T-helper 2 cell treated with Interferon-gamma antibody and Interleukin-4, amounts not matched to agents 5 μg/mL and 100 μg/mL, for 36 hours (primary cell): ENCODE data around the gene CCDC92.
A peak's percentile ranks its signal among the peaks of the same experiment; 100 is the strongest.

Source experiments
- DNase-seq: peaks from one replicate; pipeline ENCODE4 v3.0.0; 2021; ENCODE audit warnings: low spot score
- H3K27ac Mint-ChIP-seq: one replicate; pipeline ENCODE4 v1.8.0; 2021; ENCODE audit warnings: mild to moderate bottlenecking, mixed read lengths
- H3K27me3 Mint-ChIP-seq: one replicate; pipeline ENCODE4 v1.8.0; 2021; ENCODE audit warnings: low read depth, mixed read lengths
- H3K36me3 Mint-ChIP-seq: one replicate; pipeline ENCODE4 v1.8.0; 2021; ENCODE audit warnings: low read depth, mixed read lengths
- H3K4me1 Mint-ChIP-seq: one replicate; pipeline ENCODE4 v1.8.0; 2021; ENCODE audit warnings: low read depth, mixed read lengths
- H3K4me3 Mint-ChIP-seq: one replicate; pipeline ENCODE4 v1.8.0; 2022; ENCODE audit warnings: mild to moderate bottlenecking, moderate library complexity, mixed read lengths
- H3K9me3 Mint-ChIP-seq: one replicate; pipeline ENCODE4 v1.8.0; 2021; ENCODE audit warnings: mixed read lengths

Gene CCDC92

DNA sequence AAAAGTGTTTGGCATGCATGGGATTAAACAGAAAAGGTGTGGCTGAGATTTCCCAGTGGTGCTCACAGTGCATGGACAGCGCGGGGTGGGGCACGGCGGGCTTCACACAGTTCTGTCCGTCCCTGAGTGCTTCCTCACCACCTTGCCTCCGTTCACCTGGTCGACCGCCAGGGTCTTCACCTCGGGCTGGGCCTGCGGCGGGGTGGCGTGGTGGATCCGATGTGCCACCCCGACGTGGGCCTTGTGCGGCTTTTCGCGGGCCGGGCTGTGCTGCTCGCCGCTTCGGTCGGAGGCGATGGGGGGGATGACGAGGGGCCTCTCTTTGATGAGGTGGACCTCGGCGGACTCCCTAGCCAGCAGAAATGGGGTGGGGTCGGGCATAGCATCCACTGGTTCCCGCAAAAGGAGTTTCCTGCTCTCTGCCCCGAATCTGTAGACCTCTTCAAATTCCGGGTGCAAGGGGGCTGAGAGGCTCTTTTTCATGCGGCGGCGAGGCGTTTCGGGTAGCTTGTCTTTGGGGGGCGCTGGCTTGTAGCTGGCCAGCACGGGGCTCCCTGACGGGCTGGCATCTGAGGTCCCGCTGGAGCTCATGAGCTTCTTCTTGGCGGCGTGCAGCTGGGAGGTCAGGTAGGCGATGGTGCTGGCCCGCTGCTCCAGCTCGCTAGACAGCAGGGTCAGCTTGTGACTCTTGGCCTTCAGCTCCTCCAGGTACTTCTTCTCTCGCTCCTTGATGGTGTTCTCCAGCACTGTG, 35.5 kb downstream of the CCDC92 start:
- Mint-ChIP-seq H3K27me3 (peaks cover 10% of the 10 kb centered on the region), H3K4me3 (peak overlapping the region; percentile 77), H3K27ac (peak overlapping the region; percentile 72), H3K4me1 (peaks cover 24% of the 10 kb centered on the region), H3K36me3 (peaks cover 19% of the 10 kb centered on the region), H3K9me3 (no peaks in the 10 kb centered on the region)
- DNase-seq: no peak

- H3K4me3 Mint-ChIP-seq: peak overlapping the region; percentile 47
- peaks cover 31% of the 10 kb centered on the region for H3K4me1 Mint-ChIP-seq
- H3K9me3 Mint-ChIP-seq: no peaks in the 10 kb centered on the region
- peak overlapping the region; percentile 57 for H3K27ac Mint-ChIP-seq
- no peak for DNase-seq
- H3K36me3 Mint-ChIP-seq: peaks cover 13% of the 10 kb centered on the region
- H3K27me3 Mint-ChIP-seq: peaks cover 16% of the 10 kb centered on the region
These were observed 36.2 kb downstream of the CCDC92 start for GRCh38 chr12:123936471-123936870.

DNA sequence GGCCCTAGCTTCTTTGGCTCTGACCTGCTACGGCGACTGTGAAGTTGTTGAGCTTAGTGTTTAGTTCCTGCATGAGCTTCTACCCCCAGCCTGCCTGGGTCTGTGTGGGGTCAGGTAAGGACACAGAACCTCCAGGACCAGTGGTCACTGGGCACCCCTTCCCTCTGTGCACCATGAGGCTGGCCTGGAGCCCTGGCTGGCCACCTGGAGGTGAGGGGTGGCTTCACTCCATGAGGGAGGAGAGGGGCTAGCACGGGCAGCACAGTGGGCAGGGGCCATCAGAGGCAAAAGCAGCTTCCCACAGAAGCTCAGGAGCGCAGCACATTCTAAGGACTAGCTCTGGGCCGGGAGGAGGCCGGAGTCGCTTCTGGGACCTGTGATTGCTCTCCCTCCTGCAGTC, 36.7 kb downstream of the CCDC92 start:
- DNase-seq: no peak
- no peak overlapping the region for H3K4me3 Mint-ChIP-seq
- H3K27me3 Mint-ChIP-seq: peaks cover 18% of the 10 kb centered on the region
- peaks cover 11% of the 10 kb centered on the region for H3K36me3 Mint-ChIP-seq
- no peaks in the 10 kb centered on the region for H3K9me3 Mint-ChIP-seq
- H3K27ac Mint-ChIP-seq: no peak overlapping the region
- H3K4me1 Mint-ChIP-seq: peaks cover 32% of the 10 kb centered on the region

GRCh38 chr12:123934829-123935228, 37.8 kb downstream of the CCDC92 start:
- Mint-ChIP-seq H3K4me1 (peaks cover 32% of the 10 kb centered on the region), H3K4me3 (no peak overlapping the region), H3K27ac (no peak overlapping the region), H3K9me3 (no peaks in the 10 kb centered on the region), H3K36me3 (peaks cover 9% of the 10 kb centered on the region), H3K27me3 (peaks cover 19% of the 10 kb centered on the region)
- DNase-seq: no peak

DNA sequence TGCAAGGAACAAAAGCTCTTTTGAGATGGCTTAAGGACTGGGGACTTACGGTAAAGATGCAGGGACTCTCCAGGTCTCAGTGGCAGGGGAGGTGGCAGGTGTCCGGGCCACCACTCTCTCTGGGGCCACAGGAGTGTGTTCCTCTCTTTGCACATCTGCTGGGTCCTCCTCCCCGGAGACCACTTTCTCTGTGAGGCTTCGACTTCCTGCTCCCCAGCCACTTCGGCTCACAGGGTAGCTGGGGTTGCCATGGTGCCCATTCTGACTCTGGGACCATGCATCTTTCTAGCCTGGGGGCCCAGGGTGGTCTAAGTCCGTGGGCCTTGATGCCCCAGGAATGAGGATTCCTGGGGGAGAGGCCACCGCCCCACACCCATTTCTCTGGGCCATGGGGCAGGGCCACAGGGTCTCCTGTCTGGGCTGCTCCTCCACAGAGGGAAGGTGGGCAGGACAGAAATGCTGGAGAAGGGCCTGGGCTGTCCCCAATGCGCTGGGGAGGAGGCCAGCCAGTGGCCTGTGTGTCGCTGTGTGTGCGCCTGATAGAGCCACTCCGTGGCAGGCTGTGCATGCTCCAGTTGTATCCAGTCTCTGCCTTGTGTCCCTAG, 38.5 kb downstream of the CCDC92 start:
- H3K9me3 Mint-ChIP-seq: no peaks in the 10 kb centered on the region
- H3K27me3 Mint-ChIP-seq: peaks cover 21% of the 10 kb centered on the region
- H3K4me3 Mint-ChIP-seq: no peak overlapping the region
- DNase-seq: no peak
- H3K4me1 Mint-ChIP-seq: peaks cover 32% of the 10 kb centered on the region
- peaks cover 9% of the 10 kb centered on the region for H3K36me3 Mint-ChIP-seq
- no peak overlapping the region for H3K27ac Mint-ChIP-seq

DNA sequence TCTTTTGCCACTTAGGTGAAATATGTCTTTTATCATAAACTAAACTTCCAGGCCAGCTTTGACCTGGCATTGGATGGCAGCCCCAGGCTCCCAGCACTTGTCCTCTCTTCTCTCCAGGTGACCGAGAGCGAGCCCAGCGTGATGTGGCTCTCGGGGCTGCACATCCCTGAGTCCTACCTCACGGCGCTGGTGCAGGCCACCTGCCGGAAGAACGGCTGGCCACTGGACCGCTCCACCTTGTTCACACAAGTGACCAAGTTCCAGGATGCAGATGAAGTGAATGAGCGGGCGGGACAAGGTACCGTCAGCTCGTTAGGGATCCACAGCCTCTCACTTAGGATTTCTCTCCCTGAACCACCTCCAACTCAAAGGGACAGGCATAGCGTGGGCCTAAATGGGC, 39.4 kb downstream of the CCDC92 start:
- Mint-ChIP-seq H3K4me3 (no peak overlapping the region), H3K36me3 (peaks cover 9% of the 10 kb centered on the region)
- DNase-seq: no peak

GRCh38 chr12:123931686-123932321, 40.8 kb downstream of the CCDC92 start:
- Mint-ChIP-seq H3K4me1 (peaks cover 14% of the 10 kb centered on the region), H3K4me3 (peak overlapping the region; percentile 24), H3K36me3 (peaks cover 5% of the 10 kb centered on the region), H3K27ac (peak overlapping the region; percentile 56), H3K27me3 (peaks cover 21% of the 10 kb centered on the region), H3K9me3 (no peaks in the 10 kb centered on the region)
- peak; percentile 12 for DNase-seq

More for the DNA sequence above, 39.4 kb downstream of the CCDC92 start:
- H3K4me1 Mint-ChIP-seq: peaks cover 24% of the 10 kb centered on the region
- H3K9me3 Mint-ChIP-seq: no peaks in the 10 kb centered on the region
- peaks cover 21% of the 10 kb centered on the region for H3K27me3 Mint-ChIP-seq
- no peak overlapping the region for H3K27ac Mint-ChIP-seq

- Mint-ChIP-seq H3K9me3 (no peaks in the 10 kb centered on the region), H3K4me3 (no peak overlapping the region), H3K27ac (no peak overlapping the region), H3K27me3 (peaks cover 22% of the 10 kb centered on the region), H3K4me1 (peaks cover 14% of the 10 kb centered on the region), H3K36me3 (no peaks in the 10 kb centered on the region)
- no peak for DNase-seq
These were observed 42.6 kb downstream of the CCDC92 start for GRCh38 chr12:123929946-123930583.

DNA sequence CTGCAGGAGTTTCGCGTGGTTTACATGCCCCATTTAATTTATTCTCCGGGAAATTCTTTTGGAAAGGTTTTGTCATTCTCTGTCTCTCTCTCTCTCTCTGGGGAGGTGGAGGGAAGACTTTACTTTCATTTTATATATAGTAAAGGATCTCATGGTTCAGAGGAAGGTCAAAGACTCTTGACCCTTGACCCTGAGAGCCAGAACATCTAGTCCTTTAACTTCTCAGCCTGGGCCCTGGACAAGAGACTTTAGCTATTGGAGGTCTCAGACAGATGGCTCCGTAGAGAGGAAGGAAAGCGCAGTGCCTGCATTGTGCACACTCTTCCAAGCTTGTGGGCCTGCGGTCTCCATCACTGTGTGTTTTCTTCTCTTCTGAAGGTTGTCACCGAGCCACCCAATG, 43.7 kb downstream of the CCDC92 start:
- no peaks in the 10 kb centered on the region for H3K9me3 Mint-ChIP-seq
- peaks cover 14% of the 10 kb centered on the region for H3K4me1 Mint-ChIP-seq
- no peaks in the 10 kb centered on the region for H3K36me3 Mint-ChIP-seq
- no peak overlapping the region for H3K27ac Mint-ChIP-seq
- peaks cover 25% of the 10 kb centered on the region for H3K27me3 Mint-ChIP-seq
- H3K4me3 Mint-ChIP-seq: no peak overlapping the region
- DNase-seq: no peak

DNA sequence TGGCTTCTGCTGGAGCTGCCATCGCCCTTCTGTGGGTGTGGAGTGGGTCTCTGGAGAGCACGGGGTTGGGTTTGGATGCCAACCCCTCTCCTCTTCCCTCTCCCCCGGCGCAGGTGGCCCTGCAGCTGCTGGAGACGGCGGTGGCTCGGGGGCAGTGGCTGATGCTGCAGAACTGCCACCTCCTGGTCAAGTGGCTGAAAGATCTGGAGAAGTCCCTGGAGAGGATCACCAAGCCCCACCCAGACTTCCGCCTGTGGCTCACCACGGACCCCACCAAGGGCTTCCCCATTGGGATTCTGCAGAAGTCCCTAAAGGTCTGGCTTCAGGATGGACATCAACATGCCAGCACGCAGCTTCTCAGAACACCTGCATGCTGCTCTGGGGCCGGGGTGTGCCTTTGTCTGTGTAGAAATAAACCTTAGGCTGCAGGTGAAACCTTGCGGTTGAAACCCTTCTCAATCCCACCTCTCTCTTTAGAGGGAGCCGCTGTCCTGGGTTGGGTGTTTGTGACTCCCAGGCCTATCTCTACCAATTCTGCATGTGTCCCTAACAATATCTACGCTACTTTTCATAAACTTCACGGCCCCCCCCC, 44.3 kb downstream of the CCDC92 start:
- Mint-ChIP-seq H3K27me3 (peaks cover 22% of the 10 kb centered on the region), H3K4me1 (peaks cover 14% of the 10 kb centered on the region), H3K27ac (no peak overlapping the region), H3K9me3 (no peaks in the 10 kb centered on the region), H3K36me3 (no peaks in the 10 kb centered on the region), H3K4me3 (no peak overlapping the region)
- DNase-seq: no peak

- no peak overlapping the region for H3K27ac Mint-ChIP-seq
- peaks cover 19% of the 10 kb centered on the region for H3K27me3 Mint-ChIP-seq
- no peak for DNase-seq
- H3K36me3 Mint-ChIP-seq: no peaks in the 10 kb centered on the region
- H3K4me3 Mint-ChIP-seq: no peak overlapping the region
- no peaks in the 10 kb centered on the region for H3K9me3 Mint-ChIP-seq
- H3K4me1 Mint-ChIP-seq: peaks cover 3% of the 10 kb centered on the region
These were observed 48.1 kb downstream of the CCDC92 start for GRCh38 chr12:123924539-123924938.

- H3K27ac Mint-ChIP-seq: no peak overlapping the region
- H3K27me3 Mint-ChIP-seq: peaks cover 19% of the 10 kb centered on the region
These were observed 48.7 kb downstream of the CCDC92 start for GRCh38 chr12:123923927-123924326.

GRCh38 chr12:123923038-123923437, 49.6 kb downstream of the CCDC92 start:
- no peaks in the 10 kb centered on the region for H3K36me3 Mint-ChIP-seq
- DNase-seq: no peak
- peaks cover 3% of the 10 kb centered on the region for H3K4me1 Mint-ChIP-seq
- H3K27ac Mint-ChIP-seq: no peak overlapping the region
- peaks cover 19% of the 10 kb centered on the region for H3K27me3 Mint-ChIP-seq
- H3K9me3 Mint-ChIP-seq: no peaks in the 10 kb centered on the region
- H3K4me3 Mint-ChIP-seq: no peak overlapping the region

More at GRCh38 chr12:123923927-123924326, 48.7 kb downstream of the CCDC92 start:
- Mint-ChIP-seq H3K9me3 (no peaks in the 10 kb centered on the region), H3K4me1 (peaks cover 3% of the 10 kb centered on the region), H3K36me3 (no peaks in the 10 kb centered on the region), H3K4me3 (no peak overlapping the region)
- DNase-seq: no peak

DNA sequence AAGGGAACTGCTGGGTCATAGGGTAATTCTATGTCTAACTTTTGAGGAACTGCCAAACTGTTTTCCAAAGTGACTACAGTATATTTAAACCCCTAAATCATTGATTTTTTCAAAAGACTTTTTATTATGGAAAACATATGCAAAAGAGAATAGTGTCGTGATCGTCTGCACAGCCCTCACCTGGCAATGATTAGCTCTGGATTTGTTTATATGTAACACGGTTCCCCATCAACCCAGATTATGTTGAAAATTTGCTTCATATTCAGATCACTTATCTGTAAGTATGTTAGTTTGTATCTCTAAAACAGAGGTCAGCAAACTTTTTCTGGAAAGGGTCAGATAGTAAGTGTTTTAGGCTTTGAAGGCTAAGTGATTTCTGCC, 52.7 kb downstream of the CCDC92 start:
- Mint-ChIP-seq H3K4me3 (no peak overlapping the region), H3K4me1 (peaks cover 3% of the 10 kb centered on the region), H3K9me3 (no peaks in the 10 kb centered on the region), H3K36me3 (no peaks in the 10 kb centered on the region), H3K27ac (no peak overlapping the region), H3K27me3 (peaks cover 17% of the 10 kb centered on the region)
- DNase-seq: no peak
